Measurements from ENCODE around the gene GARIN3.

GRCh38 chr5:157178966-157179365, 12.9 kb upstream of the GARIN3 start:
- TF ChIP-seq, protein P1, sequence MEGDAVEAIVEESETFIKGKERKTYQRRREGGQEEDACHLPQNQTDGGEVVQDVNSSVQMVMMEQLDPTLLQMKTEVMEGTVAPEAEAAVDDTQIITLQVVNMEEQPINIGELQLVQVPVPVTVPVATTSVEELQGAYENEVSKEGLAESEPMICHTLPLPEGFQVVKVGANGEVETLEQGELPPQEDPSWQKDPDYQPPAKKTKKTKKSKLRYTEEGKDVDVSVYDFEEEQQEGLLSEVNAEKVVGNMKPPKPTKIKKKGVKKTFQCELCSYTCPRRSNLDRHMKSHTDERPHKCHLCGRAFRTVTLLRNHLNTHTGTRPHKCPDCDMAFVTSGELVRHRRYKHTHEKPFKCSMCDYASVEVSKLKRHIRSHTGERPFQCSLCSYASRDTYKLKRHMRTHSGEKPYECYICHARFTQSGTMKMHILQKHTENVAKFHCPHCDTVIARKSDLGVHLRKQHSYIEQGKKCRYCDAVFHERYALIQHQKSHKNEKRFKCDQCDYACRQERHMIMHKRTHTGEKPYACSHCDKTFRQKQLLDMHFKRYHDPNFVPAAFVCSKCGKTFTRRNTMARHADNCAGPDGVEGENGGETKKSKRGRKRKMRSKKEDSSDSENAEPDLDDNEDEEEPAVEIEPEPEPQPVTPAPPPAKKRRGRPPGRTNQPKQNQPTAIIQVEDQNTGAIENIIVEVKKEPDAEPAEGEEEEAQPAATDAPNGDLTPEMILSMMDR (IDR thresholded peaks at IDR 0.05): no peak
- TF ChIP-seq POLR2AphosphoS5 (IDR thresholded peaks at IDR 0.05; ENCODE audit: low read depth, low read length) (no peak), REST (IDR thresholded peaks at IDR 0.05; ENCODE audit: insufficient read depth in 1 of 2, low read depth in 2 of 2, low read length in 1 of 2) (no peak), SIN3A (IDR thresholded peaks at IDR 0.05; ENCODE audit: borderline replicate concordance, insufficient read depth, low read depth, low read length) (no peak)
